HepG2 (cell line): Measurements from ENCODE around the gene DACH2. TPM values are rescaled to one million over a fixed set of nuclear protein-coding genes. Genes with fewer than 3 reads are reported as not detected.

Experiments used
- ATAC-seq: fragments of 200-7000 bp; cut with Tn5 transposase; 3 replicates; pipeline ENCODE4 v1.9.1; 2020; ENCODE audit warnings: mild to moderate bottlenecking, moderate library complexity
- BruUV-seq: library from RNA; stranded (reverse); fragments of 400-500 nt; replicated peaks from 2 replicates; lab custom pipeline; 2021; lab: Mats Ljungman, UMichigan
- CTCF ChIA-PET: fragments of 300-600 bp; formaldehyde crosslinking; extraction: SDS; loops from one replicate; lab custom pipeline; 2021; ENCODE audit warnings: low total read pairs, inconsistent platforms, low intra/inter-chr PET ratio; lab: Yijun Ruan, JAX
- POLR2A ChIA-PET: fragments of 350-600 bp; sonication (Branson Sonifier 250); formaldehyde crosslinking; loops from one replicate; lab custom pipeline; 2020; ENCODE audit warnings: antibody characterized with exemption, inconsistent platforms; lab: Yijun Ruan, JAX
- DNase-seq: peaks from one replicate; pipeline ENCODE4 v3.0.0-alpha.2; 2015; ENCODE audit warnings: low spot score
- FAIRE-seq: peaks from 3 replicates; lab custom pipeline; 2011; peaks lifted over from hg19 to GRCh38; lab: Jason Lieb, UNC
- H2AFZ ChIP-seq: one replicate; pipeline ENCODE4 v1.6.1; 2011; ENCODE audit warnings: low read length, inconsistent platforms
- H3K27ac ChIP-seq: fragments of 300-600 bp; 3 replicates; pipeline ENCODE4 v1.8.0; 2011; ENCODE audit warnings: mixed run types, mild to moderate bottlenecking, mixed read lengths, low read length, inconsistent platforms; ENCODE audit not compliant: insufficient read depth; ENCODE audit errors: extremely low read length
- H3K27me3 ChIP-seq, 2 experiments: fragments of 200-600 bp in 1 of 2; 2 replicates in 1 of 2; 3 replicates in 1 of 2; pipeline versions ENCODE4 v1.6.0 to v1.8.0; 2011; ENCODE audit warnings: low read length in 2 of 2, mild to moderate bottlenecking in 2 of 2, moderate library complexity in 2 of 2, inconsistent platforms in 1 of 2; ENCODE audit not compliant: insufficient read depth in 2 of 2, control insufficient read depth in 1 of 2
- H3K36me3 ChIP-seq, 2 experiments: fragments of 200-600 bp in 1 of 2; replicated peaks in 1 of 2; 2 replicates in 1 of 2; 3 replicates in 1 of 2; pipeline versions ENCODE4 v1.5.1 to v1.8.0; 2011; ENCODE audit warnings: low read length in 2 of 2, inconsistent platforms in 1 of 2; ENCODE audit not compliant: insufficient read depth in 2 of 2, control insufficient read depth in 1 of 2
- H3K4me1 ChIP-seq: 2 replicates; pipeline ENCODE4 v1.5.1; 2012; ENCODE audit warnings: low read length, inconsistent platforms; ENCODE audit not compliant: insufficient read depth
- H3K4me2 ChIP-seq: 2 replicates; pipeline ENCODE4 v1.6.0; 2011; ENCODE audit warnings: low read depth, low read length, inconsistent platforms
- H3K4me3 ChIP-seq, 3 experiments: fragments of 200-600 bp in 1 of 3; sonication (generic), shearing (Covaris generic) in 1 of 3; replicated peaks in 1 of 3; 2 replicates each; pipeline ENCODE4 v1.5.1; 2011 to 2016; ENCODE audit warnings: low read length in 3 of 3, inconsistent platforms in 2 of 3, low read depth in 2 of 3, mild to moderate bottlenecking in 2 of 3, control low read depth in 1 of 3, mixed read lengths in 1 of 3; ENCODE audit not compliant: insufficient read depth in 1 of 3
- H3K79me2 ChIP-seq: one replicate; pipeline ENCODE4 v1.6.1; 2011; ENCODE audit warnings: low read length, inconsistent platforms; ENCODE audit not compliant: insufficient read depth
- H3K9ac ChIP-seq: 2 replicates; pipeline ENCODE4 v1.6.0; 2011; ENCODE audit warnings: mild to moderate bottlenecking, low read depth, low read length, inconsistent platforms; ENCODE audit not compliant: insufficient read depth
- H3K9me3 ChIP-seq: 2 replicates; pipeline ENCODE4 v1.5.1; 2012; ENCODE audit warnings: mild to moderate bottlenecking, low read length
- H4K20me1 ChIP-seq: 2 replicates; pipeline ENCODE4 v1.6.0; 2011; ENCODE audit warnings: inconsistent platforms, mild to moderate bottlenecking, low read length, moderate library complexity; ENCODE audit not compliant: insufficient read depth
- E2F1 ChIP-seq: sonication (generic); formaldehyde crosslinking; IDR thresholded peaks from 2 replicates; pipeline ENCODE4 v1.5.0; 2020; ENCODE audit warnings: missing genetic modification reagents
- HOMEZ ChIP-seq: IDR thresholded peaks from 2 replicates; pipeline ENCODE4 v1.6.1; 2016; ENCODE audit warnings: low read depth
- MAFF ChIP-seq: IDR thresholded peaks from 2 replicates; pipeline ENCODE4 v1.6.1; 2011; ENCODE audit warnings: low read depth, low read length, improper control_type of control experiment
- MAFK ChIP-seq, 2 experiments: IDR thresholded peaks in 1 of 2; conservative IDR thresholded peaks in 1 of 2; 2 replicates each; pipeline ENCODE4 v1.6.1; 2011; ENCODE audit warnings: improper control_type of control experiment in 2 of 2, low read length in 2 of 2
- PRDM15 ChIP-seq: sonication (generic); formaldehyde crosslinking; IDR thresholded peaks from 2 replicates; pipeline ENCODE4 v1.4.0; 2020; ENCODE audit warnings: missing genetic modification reagents
- SNAPC5 ChIP-seq: sonication (generic); formaldehyde crosslinking; IDR thresholded peaks from 2 replicates; pipeline ENCODE4 v1.8.1; 2023; ENCODE audit warnings: mild to moderate bottlenecking, missing genetic modification reagents, borderline replicate concordance
- ZNF33B ChIP-seq: sonication (generic); formaldehyde crosslinking; IDR thresholded peaks from 2 replicates; pipeline ENCODE4 v1.5.1; 2020; ENCODE audit warnings: mild to moderate bottlenecking, missing genetic modification reagents
- ZNF704 ChIP-seq: sonication (generic); formaldehyde crosslinking; IDR thresholded peaks from 2 replicates; pipeline ENCODE4 v1.8.1; 2023; ENCODE audit warnings: mild to moderate bottlenecking, inconsistent platforms, moderate library complexity, missing genetic modification reagents, borderline replicate concordance
- ZSCAN9 ChIP-seq: IDR thresholded peaks from 2 replicates; pipeline ENCODE4 v1.6.1; 2016; ENCODE audit warnings: borderline replicate concordance
- WGBS: methylation state at CpG from one replicate; pipeline ENCODE4 v1.1.6; 2017; ENCODE audit warnings: low lambda C conversion rate; 5-methylcytosine and 5-hydroxymethylcytosine counted together
- in situ Hi-C: cut with HindIII; loops from 2 replicates; pipeline ENCODE4 v1.10.0; 2017; ENCODE audit warnings: low pct_unique_long_range_greater_than_20kb; ENCODE audit not compliant: extremely low pct_ligation_motif_present
- intact Hi-C: fragments of 100-400 bp; cut with micrococcal nuclease; formaldehyde crosslinking; loops from one replicate; pipeline ENCODE4 v1.10.0; 2022; ENCODE audit not compliant: unreplicated experiment
- polyA plus RNA-seq, 8 experiments: library from polyadenylated mRNA; depleted of rRNA in 3 of 8; stranded (reverse) in 7 of 8; unstranded in 1 of 8; fragments of >200 nt; fragmentation: Illumina TruSeq in 4 of 8; extraction: Trizol in 4 of 8; gene quantifications; 2 replicates each; pipeline versions ENCODE4 v1.2.1 to v1.2.3, GENCODE V29; 2011 to 2016; ENCODE audit warnings: low read depth in 4 of 8, missing spikeins in 1 of 8, mixed read lengths in 1 of 8; ENCODE audit not compliant: insufficient read depth in 1 of 8
- total RNA-seq, 5 experiments: library from RNA; depleted of rRNA; stranded (reverse); fragments of >200 nt; fragmentation: Illumina TruSeq; extraction: Trizol; gene quantifications; 2 replicates each; pipeline ENCODE4 v1.2.3, GENCODE V29; 2016; ENCODE audit warnings: low read depth in 1 of 5

The DACH2 gene
- total and polyA plus RNA-seq, 2 of the 13 experiments (the other 11 are each of a cell fraction or from before 2014, with no cell fraction given), result not detected

GRCh38 chrX:86460760-86461159, 312.5 kb downstream of the DACH2 start:
- Histone ChIP-seq H4K20me1 (no peaks in the 10 kb centered on the region), H3K4me2 (no peak overlapping the region), H2AFZ (no peak overlapping the region), H3K27ac (no peak overlapping the region), H3K27me3 (no peaks in the 10 kb centered on the region), H3K9ac (no peak overlapping the region), H3K4me3 (no peak overlapping the region), H3K4me1 (no peaks in the 10 kb centered on the region), H3K79me2 (no peaks in the 10 kb centered on the region), H3K36me3 (no peaks in the 10 kb centered on the region), H3K9me3 (no peaks in the 10 kb centered on the region)
- CTCF ChIA-PET, result no interaction called here
- intact Hi-C loops, result no loop called here
- no peak for FAIRE-seq
- BruUV-seq, result no TSS peak
- POLR2A ChIA-PET, result no interaction called here
- no peak for ATAC-seq
- DNase-seq, result no peak
- WGBS, result 0% methylated on average over 3 of the region's 3 CpGs
- TF ChIP-seq MAFK (conservative IDR thresholded peaks at IDR 0.05 in 1 of 2, IDR thresholded peaks at IDR 0.05 in 1 of 2; ENCODE audit: low read length in 2 of 2) (peak; percentile 38 to 71), ZSCAN9 (CRISPR knock-in tag) (no peak), MAFF (peak; percentile 66), ZNF33B (CRISPR knock-in tag) (no peak), PRDM15 (no peak)
- in situ Hi-C loops, result no loop called here

- H3K9ac ChIP-seq, result no peak overlapping the region
- H3K36me3 ChIP-seq, result no peaks in the 10 kb centered on the region
- WGBS, result 10% methylated on average over 1 of the region's 1 CpG
- no peak overlapping the region for H2AFZ ChIP-seq
- no peaks in the 10 kb centered on the region for H3K27me3 ChIP-seq
- ChIA-PET CTCF (no interaction called here), POLR2A (no interaction called here)
- no peak for FAIRE-seq
- no peak for ATAC-seq
- in situ Hi-C loops, result no loop called here
- H4K20me1 ChIP-seq, result no peaks in the 10 kb centered on the region
- no peaks in the 10 kb centered on the region for H3K4me1 ChIP-seq
- BruUV-seq, result no TSS peak
- no peak overlapping the region for H3K4me2 ChIP-seq
- no peak for DNase-seq
- no peak overlapping the region for H3K27ac ChIP-seq
- intact Hi-C loops, result no loop called here
- no peaks in the 10 kb centered on the region for H3K79me2 ChIP-seq
- TF ChIP-seq E2F1 (CRISPR knock-in tag) (no peak), ZNF704 (no peak), SNAPC5 (CRISPR knock-in tag) (no peak), HOMEZ (CRISPR knock-in tag) (no peak)
- H3K9me3 ChIP-seq, result no peaks in the 10 kb centered on the region
- no peak overlapping the region for H3K4me3 ChIP-seq
Observed at GRCh38 chrX:86504297-86504696, 356.0 kb downstream of the DACH2 start.
